CD4-positive, alpha-beta T cell treated with Interleukin-17A for 4 hours (primary cell): Measurements from ENCODE around the gene TRAF2.
A peak's percentile ranks its signal among the peaks of the same experiment; 100 is the strongest.

Source experiments
- DNase-seq: peaks from one replicate; pipeline ENCODE4 v3.0.0-alpha.2; 2020; ENCODE audit warnings: mixed read lengths

TRAF2 gene

DNA sequence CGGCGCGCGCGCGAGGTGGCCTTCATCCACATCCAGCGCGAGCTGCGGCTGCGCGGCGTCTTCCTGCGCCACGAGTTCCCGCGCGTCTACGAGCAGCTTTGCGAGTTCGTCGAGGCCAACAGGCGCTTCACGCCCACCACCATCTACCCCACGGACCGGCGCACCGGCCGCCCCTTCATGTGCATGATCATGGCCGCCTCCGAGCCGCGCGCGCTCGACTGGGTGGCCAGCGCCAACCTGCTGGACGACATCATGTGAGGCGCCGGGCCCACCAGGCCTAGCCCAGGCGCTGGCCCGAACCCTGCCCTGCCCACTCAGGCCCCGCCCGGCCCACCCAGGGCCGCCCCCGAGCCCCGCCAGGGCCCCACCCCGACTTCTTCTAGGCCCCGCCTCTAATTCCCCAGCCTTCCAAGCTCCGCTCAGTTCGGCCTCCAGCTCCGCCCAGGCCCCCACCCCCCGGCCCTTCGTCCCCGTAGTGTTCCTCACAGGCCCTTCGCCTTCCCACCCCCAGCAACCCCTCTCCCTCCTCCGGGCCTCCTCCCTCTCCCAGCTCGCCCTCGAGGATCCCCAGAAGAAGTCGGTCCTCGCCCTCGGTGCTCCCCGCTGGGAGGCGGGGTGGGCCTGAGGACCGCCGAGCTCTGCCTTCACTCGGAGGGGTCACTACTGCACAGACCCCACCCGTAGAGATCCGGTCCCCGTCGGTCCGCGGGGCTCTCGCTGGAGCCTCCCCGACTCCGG lies 39.1 kb upstream of the TRAF2 start:
- DNase-seq: peak; percentile 22

DNA sequence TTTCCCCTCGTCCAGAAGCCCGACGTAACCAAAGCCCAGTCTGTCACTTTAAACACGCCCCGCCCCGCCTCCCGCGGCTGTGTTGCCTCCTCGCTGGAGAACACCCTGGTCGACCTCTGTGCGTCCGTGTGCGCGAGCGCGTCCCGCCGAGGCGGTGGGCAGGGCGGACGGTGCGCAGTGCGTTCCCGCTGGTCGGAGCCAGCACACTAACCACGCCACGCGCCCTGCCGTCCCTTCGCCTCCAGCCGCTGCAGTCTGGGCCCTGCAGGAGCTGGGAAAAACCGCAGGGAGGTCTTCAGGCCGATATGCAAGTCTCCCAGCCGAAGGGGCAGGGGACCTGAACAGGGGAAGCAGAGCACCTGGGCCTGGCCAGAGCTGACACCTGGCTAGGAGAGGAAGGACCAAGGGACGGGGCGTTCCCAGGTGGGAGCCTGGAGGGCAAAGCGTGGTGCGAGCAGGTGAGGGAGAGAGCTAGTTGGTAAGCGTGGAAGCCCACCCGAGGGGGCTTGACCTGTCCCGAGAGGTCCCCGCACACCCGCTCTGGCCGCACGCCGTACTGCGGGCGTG lies 38.4 kb upstream of the TRAF2 start:
- peak; percentile 72 for DNase-seq

DNA sequence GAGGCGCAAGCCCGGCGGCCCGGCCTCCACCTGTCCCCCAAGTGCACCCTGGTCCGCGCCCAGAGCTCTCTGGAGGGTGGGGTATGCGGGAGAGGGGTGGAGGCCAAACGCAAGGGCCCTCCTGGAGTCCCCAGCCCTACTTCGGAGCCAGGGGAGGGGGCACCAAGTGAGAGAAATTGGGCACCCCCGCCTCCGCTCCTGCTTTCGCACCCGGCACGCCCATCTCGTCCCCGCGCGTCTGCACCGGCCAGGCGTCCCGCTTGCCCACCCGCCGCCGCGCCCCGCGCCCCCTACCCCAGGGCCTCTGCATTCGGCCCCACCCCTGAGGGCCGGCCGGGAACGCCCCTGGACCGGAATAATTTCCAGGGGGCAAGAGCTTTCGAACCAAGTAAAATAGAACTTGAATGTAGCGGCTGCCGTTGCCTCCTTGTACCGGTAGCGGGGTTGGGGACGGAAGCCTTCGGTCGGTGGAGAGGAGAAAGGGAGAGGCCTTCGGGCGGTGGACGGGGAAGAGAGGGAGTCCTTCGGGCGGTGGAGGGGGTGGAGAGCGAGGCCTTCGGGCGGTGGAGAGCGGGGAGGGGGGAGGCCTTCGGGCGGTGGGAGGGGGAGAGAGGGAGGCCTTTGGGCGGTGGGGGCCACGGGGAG lies 37.8 kb upstream of the TRAF2 start:
- DNase-seq: peak; percentile 42

DNA sequence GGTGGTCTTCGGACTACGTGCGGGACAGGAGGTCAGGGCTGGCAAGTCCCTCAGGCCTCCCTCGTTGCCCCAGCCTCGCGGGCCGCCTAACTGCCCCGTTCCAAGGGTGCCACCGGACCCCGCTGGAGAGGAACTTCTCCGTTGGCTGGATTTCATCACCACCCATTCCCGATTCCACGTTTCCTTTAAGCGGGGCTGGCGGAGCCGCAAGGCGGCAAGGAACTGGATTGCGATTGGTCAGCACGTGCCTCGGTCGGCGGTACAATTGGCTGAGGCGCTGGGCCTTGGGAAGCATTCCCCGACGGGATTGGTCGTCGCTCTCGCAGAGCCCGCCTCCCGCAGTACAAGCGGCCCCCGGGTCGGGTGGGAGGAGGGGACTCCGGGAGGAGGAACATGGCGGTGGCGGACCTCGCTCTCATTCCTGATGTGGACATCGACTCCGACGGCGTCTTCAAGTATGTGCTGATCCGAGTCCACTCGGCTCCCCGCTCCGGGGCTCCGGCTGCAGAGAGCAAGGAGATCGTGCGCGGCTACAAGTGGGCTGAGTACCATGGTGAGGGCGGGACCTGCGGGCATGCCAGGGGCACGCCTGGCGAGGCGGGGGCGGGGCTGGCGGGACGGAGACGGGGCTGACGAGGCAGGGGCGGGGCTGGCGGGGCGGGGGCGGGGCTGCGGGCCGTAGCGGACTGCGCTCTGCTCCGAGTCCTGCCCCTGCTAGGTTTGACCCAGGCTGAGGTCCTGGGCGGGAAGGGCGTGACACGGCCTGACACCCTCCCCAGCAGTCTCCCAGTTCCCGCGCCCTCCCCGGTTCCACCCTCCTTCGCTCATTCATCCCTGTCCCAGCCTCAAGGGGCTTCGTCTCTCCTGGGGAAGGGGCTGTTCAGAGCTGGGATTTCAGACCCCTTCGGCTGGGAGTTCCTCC lies 37.0 kb upstream of the TRAF2 start, which contains the start of gene PHPT1:
PHPT1 (plus strand) TSS at position 372 of the 922 bp plus-strand sequence; CDS start at position 394, 22 bp downstream.
- peak; percentile 96 for DNase-seq

DNA sequence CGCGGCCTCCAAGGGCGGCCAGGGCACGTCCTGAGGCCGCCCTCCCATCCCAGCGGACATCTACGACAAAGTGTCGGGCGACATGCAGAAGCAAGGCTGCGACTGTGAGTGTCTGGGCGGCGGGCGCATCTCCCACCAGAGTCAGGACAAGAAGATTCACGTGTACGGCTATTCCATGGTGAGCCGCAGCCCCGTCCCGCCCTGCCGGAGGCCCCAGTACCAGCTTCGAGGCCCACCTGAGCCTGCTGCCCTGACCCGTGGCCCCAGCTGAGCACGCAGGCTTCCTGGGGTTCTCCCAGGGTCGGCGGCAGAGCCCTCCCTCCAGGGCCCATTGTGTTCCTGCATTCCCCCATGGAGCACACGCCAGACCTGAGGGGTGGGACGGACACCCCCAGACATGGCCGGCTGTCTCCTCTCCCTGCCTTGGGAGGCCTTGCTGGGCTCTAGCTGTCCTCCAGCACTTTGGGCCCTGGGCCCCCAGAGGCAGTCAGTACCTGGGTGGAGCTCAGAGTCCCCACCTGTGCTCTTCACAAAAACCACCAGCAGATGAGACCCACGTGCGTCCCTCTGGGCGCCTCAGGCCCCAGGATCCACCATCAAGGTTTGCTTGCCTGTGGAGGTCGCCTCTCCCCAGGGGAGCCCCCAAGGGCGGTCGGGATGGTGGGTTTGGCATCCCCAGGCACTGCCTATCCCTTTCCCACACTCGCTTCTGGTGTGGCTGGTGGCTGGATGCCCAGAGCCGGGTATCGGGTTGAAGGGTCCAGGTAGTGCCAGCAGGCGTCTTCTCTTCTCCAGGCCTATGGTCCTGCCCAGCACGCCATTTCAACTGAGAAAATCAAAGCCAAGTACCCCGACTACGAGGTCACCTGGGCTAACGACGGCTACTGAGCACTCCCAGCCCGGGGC lies 36.1 kb upstream of the TRAF2 start:
- DNase-seq: no peak

DNA sequence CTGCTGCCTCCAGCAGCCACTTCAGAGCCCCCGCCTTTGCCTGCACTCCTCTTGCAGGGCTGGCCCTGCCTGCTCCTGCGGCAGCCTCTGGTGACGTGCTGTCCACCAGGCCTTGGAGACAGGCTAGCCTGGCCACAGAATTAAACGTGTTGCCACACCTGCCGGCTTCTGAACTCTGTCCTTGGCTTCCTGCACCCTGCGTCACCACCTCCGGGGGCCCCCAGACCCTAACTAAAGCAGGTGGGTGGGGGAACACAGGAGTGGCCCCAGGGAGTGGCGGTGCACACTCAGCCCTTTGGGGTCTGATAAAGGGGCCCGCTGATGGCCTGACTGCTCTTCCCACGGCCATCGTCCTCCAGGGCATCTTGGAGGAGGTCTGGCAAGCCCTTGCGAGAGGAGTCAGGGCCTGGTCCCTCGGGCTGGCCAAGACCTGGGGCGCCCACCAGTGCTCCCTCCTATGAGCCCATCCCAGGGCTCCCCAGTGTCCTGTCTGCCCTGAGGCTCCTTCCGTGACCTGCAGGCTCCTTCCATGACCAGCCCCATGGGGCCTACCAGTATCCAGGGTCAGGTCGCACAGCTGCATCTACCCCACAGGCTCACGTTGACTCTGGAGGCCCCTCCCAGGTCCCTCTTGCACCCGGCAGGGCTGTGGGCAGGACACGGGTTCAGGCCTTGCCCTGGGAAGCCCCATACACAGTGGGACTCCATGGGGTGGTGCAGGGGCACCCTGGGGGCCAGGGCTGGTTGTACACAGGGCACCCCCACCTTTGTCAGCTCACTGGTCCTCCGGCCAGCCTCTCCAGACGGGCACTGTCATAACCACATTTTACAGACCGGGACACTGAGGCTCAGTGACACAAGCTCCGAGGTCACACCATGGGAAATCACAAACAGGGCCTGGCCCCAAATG lies 35.2 kb upstream of the TRAF2 start:
- DNase-seq: no peak

DNA sequence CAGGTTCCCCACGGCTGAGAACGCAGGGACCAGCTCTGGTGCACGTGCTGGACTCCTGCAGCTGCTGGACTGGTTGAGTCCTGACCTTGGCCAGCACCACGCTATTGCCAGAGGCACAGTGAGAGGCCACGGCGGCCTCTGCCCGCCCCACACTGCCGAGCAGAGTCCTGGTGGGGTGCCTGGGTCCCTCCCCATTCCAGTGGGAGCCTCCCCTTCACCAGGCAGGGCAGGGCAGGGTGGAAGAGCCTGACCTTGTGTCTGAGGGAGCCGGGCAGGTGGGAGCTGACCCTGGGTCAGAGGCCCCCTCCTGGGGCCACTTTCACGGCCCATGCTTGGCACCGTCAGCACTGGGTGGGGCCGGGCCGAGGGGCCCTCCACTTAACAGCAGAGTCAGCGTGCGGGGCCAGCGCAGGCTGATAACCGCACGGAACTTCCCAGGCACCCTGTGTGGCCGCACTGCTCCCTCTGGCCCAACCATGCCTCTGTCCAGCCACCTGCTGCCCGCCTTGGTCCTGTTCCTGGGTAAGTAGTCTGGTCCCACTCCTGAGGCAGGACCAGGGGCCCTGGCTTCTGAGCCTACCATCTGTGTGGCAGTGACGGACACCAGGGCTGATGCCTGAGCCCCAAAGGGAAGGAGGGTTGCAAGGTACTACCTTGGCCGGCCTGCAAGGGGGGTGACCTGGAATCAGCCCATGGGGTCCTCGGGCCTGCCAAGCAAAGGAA lies 34.2 kb upstream of the TRAF2 start, which contains the start of gene MAMDC4:
MAMDC4 (plus strand) TSS at position 406 of the 723 bp plus-strand sequence; CDS start at position 477, 71 bp downstream.
- no peak for DNase-seq

DNA sequence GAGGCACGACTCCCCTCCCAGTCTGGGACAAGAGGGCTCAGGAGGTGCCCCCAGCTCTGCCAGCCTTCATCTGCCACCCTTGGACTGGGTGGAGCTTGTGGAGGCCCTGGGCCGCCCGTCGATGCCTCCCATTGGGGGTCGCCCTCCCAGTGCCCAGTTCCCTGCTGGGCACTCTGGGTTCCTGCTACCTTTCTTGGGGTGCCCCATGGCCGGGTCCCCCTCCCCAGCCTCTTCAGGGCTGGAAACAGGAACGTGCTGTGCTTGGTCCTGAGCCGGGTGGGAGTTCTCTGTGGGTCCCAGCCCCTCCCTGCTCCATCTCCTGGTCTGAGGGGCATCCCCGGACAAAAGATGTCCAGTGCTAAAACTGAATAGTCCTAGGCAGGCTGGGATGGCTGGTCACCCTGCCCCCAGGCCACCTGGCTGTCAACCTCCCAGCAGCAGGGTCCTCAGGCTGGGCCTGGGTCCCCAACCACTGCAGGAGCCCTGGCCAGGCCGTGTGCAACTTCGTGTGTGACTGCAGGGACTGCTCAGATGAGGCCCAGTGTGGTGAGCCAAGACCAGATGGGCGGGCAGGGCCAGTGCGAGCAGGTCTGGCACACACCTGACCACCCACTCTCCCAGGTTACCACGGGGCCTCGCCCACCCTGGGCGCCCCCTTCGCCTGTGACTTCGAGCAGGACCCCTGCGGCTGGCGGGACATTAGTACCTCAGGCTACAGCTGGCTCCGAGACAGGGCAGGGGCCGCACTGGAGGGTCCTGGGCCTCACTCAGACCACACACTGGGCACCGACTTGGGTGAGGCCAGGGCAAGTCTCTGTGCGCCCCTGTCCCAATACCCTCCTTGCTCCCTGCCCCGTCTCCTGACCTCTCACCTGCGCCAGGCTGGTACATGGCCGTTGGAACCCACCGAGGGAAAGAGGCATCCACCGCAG lies 33.4 kb upstream of the TRAF2 start:
- DNase-seq: no peak

DNA sequence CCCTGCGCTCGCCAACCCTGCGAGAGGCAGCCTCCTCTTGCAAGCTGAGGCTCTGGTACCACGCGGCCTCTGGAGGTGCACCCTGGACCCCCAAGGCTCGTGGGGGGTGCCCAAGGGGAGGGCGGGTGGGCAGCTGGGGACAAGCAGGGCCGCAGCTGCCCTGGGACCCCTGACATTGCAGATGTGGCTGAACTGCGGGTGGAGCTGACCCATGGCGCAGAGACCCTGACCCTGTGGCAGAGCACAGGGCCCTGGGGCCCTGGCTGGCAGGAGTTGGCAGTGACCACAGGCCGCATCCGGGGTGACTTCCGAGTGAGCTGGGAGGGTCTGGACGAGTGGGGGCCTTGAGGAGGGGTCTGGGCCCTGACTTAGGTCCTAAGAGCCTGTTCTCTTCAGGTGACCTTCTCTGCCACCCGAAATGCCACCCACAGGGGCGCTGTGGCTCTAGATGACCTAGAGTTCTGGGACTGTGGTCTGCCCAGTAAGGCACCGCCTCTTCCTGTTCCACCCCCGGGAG lies 32.7 kb upstream of the TRAF2 start:
- no peak for DNase-seq

DNA sequence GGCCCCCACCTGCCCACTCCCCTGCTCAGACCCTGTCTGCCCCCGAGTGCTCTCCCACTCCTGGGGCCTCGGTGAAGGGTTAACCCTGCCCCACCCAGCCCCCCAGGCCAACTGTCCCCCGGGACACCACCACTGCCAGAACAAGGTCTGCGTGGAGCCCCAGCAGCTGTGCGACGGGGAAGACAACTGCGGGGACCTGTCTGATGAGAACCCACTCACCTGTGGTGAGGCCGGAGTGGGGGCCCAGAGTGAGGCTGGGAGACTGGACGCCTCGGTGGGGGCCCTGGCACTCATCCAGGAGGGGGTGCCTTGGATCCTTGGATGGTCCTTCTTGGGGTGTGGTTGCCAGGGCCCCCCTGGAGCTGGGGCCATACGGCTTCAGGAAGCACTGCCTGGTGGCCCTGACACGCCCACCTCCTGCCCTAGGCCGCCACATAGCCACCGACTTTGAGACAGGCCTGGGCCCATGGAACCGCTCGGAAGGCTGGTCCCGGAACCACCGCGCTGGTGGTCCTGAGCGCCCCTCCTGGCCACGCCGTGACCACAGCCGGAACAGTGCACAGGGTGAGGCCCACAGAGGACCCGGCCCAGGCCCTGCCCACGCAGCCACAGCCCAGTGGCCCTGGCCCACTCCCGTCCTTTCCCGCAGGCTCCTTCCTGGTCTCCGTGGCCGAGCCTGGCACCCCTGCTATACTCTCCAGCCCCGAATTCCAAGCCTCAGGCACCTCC lies 32.0 kb upstream of the TRAF2 start:
- DNase-seq: no peak

DNA sequence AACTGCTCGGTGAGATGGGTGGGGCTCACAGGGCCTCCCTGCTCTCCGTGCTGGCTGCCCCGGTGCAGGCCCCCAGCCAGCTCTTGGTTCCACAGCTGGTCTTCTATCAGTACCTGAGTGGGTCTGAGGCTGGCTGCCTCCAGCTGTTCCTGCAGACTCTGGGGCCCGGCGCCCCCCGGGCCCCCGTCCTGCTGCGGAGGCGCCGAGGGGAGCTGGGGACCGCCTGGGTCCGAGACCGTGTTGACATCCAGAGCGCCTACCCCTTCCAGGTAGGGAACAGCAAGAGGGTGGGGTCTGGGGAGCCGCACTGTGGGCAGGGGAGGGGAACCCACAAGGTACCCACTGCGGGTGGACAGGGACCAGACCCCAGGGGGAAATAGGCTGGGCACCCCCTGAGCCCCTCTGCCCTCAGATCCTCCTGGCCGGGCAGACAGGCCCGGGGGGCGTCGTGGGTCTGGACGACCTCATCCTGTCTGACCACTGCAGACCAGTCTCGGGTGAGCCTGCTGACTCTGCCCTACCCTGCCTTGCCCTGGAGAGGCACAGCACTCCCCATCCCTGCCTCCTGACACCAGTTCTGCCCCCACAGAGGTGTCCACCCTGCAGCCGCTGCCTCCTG lies 31.4 kb upstream of the TRAF2 start:
- no peak for DNase-seq

DNA sequence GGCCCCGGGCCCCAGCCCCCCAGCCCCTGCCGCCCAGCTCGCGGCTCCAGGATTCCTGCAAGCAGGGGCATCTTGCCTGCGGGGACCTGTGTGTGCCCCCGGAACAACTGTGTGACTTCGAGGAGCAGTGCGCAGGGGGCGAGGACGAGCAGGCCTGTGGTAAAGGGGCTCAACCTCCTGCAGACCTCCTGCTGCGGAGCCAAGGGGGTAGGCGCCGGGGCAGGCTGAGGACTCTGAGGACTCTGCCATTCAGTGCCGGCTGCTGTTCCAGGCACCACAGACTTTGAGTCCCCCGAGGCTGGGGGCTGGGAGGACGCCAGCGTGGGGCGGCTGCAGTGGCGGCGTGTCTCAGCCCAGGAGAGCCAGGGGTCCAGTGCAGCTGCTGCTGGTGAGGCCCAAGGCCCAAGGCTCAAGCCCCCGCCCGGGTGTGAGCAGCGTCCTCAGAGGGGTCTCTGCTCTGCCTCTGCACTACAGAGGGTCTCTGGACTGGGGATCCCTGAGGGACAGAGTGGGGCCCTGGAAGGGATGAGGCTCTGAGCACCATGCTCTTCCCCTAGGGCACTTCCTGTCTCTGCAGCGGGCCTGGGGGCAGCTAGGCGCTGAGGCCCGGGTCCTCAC lies 30.7 kb upstream of the TRAF2 start:
- DNase-seq: no peak

DNA sequence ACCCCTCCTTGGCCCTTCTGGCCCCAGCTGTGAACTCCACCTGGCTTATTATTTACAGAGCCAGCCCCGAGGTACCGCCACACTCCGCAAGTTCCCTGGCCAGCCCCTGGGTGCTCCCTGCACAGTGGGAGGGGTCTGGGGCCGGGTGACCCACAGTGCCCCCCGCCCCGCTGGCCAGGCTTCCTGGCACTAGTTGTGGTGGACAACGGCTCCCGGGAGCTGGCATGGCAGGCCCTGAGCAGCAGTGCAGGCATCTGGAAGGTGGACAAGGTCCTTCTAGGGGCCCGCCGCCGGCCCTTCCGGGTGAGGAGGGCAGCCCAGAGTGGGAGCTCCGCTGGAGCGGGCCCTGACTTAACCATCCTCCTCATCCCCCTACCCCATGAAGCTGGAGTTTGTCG lies 30.2 kb upstream of the TRAF2 start:
- no peak for DNase-seq

DNA sequence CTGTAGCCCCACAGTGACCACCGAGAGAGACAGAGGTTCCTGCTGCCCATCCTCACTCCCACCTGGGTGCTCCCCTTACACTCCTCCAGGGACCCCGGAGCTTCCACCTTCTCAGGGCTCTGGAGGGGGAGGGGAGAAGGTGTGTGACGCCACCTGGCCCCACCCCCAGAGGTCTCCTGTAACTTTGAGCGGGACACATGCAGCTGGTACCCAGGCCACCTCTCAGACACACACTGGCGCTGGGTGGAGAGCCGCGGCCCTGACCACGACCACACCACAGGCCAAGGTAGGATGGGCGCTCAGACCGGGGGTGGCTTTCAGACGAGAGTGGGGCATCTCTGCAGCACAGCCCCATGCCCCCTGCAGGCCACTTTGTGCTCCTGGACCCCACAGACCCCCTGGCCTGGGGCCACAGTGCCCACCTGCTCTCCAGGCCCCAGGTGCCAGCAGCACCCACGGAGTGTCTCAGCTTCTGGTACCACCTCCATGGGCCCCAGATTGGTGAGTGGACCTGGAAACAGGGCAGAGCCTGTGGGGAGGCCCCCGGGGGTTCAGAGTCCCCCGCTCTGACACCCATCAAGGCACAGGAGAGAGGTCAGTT lies 29.7 kb upstream of the TRAF2 start:
- DNase-seq: no peak

DNA sequence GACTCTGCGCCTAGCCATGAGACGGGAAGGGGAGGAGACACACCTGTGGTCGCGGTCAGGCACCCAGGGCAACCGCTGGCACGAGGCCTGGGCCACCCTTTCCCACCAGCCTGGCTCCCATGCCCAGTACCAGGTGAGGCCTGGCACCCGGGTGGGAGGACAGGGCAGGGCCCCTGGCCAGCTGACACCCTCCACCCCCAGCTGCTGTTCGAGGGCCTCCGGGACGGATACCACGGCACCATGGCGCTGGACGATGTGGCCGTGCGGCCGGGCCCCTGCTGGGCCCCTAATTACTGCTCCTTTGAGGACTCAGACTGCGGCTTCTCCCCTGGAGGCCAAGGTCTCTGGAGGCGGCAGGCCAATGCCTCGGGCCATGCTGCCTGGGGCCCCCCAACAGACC lies 29.1 kb upstream of the TRAF2 start:
- no peak for DNase-seq

DNA sequence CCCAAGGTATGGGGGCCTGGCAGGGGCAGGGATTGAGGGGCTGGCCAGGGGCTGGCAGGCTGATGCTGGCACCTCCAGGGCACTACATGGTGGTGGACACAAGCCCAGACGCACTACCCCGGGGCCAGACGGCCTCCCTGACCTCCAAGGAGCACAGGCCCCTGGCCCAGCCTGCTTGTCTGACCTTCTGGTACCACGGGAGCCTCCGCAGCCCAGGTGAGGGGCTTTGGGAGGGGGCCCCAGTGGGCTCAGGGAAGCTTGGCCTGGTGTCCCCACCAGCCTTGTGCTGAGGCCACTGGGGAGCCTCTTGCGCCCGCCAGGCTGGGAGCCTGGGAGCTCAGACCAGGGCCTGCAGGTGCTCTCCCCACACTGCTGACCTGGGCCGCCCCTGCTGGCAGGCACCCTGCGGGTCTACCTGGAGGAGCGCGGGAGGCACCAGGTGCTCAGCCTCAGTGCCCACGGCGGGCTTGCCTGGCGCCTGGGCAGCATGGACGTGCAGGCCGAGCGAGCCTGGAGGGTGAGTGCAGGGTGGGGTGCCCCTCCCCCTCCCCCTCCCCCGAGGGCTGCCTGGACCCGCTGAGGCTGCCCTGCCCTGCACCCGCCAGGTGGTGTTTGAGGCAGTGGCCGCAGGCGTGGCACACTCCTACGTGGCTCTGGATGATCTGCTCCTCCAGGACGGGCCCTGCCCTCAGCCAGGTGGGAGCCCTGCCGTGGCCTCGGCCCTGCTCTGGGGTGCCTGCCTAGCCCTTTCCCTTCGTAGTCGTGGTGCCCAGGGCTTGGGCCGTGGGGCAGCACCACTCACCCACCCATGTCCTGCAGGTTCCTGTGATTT lies 28.5 kb upstream of the TRAF2 start:
- no peak for DNase-seq
